Mucosa of rectum (tissue), 2 donors: ENCODE measurements around the gene ZNF526.

Experiments
- H3K27ac ChIP-seq, 2 donors: one replicate each; pipeline ENCODE4 v1.7.0; 2013; ENCODE audit warnings: inconsistent platforms in 2 of 2, low read depth in 2 of 2, low read length in 2 of 2
- H3K27me3 ChIP-seq, 2 donors: one replicate each; pipeline ENCODE4 v1.7.0; 2013; ENCODE audit warnings: low read length in 2 of 2; ENCODE audit not compliant: control insufficient read depth in 2 of 2, insufficient read depth in 2 of 2
- H3K36me3 ChIP-seq, 2 donors: one replicate each; pipeline ENCODE4 v1.7.0; 2013; ENCODE audit warnings: low read length in 2 of 2; ENCODE audit not compliant: control insufficient read depth in 2 of 2, insufficient read depth in 2 of 2
- H3K4me1 ChIP-seq, 2 donors: one replicate each; pipeline ENCODE4 v1.7.0; 2013; ENCODE audit warnings: low read length in 2 of 2, mild to moderate bottlenecking in 1 of 2; ENCODE audit not compliant: control insufficient read depth in 2 of 2, insufficient read depth in 2 of 2
- H3K4me3 ChIP-seq, 2 donors: one replicate each; pipeline ENCODE4 v1.7.0; 2013; ENCODE audit warnings: low read length in 2 of 2
- H3K9ac ChIP-seq, 2 donors: one replicate each; pipeline ENCODE4 v1.7.0; 2013; ENCODE audit warnings: low read length in 2 of 2, low read depth in 1 of 2, mild to moderate bottlenecking in 1 of 2
- H3K9me3 ChIP-seq, 2 donors: one replicate each; pipeline ENCODE4 v1.7.0; 2013; ENCODE audit warnings: low read length in 2 of 2; ENCODE audit not compliant: control insufficient read depth in 2 of 2
- donor health status: healthy.
- donor health status: Normal muscosa, but diverticular disease.

ZNF526 gene

DNA sequence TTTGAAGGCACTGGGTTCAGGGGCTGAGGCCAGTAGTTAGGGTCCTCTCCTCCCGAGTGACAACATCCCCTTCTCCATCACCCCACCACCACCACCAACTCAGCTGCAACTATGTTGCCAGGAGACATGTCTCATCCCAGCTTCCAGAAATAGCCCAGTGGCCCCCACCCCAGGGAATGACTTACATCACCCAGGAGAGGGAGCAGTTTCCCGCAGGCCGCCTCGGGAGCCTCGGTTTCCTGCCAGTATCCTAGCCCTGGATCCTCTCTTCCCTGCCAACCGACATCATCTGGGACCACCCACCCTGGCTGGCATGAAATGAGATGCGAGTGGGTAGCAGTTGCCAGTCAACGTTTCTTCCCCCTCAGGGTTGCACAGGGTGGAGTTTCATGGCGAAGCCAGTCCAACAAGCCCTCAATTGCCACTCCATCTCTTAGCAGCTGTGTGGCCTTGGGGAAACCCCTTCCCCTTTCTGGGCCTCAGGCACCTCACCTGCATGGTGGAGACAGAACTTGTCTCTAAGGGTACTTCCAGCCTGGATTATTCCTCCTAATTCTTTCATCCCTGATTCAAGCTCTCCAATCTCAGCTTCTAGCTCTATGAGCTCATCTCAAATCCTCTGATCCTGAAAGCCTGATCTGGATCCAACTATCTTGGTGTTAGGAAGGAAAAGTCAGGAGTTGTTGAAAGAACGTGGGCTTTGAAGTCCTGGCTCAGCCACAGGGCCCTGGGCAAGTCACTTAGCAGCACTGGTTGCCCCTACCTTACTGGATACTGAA is 26.2 kb downstream of the ZNF526 start:
- Histone ChIP-seq H3K27me3 (no peaks in the 10 kb centered on the region), H3K9me3 (no peaks in the 10 kb centered on the region), H3K9ac (no peak overlapping the region), H3K4me1 (peaks cover 11 to 15% of the 10 kb centered on the region in 2 donors), H3K36me3 (peaks cover 3 to 7% of the 10 kb centered on the region in 2 donors), H3K4me3 (no peak overlapping the region), H3K27ac (no peak overlapping the region)

DNA sequence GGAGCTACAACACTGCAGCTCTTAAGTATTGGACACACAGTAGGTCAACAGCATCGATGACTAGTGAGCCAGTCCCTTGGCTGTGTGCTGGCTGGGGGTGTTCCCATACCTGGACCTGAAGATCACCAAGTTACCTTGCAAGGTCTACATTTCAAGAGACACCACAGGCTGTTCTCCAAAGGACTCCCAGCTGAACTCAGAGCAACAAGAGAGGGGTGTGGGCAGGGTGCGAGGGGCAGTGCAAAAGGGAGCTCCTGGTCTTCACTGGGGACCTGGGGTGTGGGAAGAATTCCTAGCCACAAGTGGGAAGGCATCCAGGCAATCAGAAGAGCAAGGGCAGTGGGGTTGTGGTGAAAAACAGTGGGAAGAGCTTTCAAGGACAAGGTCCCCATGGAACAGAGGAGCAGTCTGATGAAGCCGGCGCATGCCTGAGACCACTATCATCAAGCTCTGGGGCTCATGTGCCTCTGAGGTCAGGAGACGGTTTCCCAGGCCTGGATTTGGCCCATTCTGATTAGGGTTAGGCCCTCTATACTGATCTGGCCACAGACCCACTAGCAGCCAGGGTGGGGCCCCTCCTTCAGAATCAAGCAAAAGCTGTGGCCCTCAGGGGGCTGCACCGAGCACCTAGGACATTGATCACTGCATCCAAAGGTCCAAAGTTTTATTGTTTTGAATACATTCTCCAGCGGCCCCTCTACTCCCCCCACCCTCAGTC is 27.0 kb downstream of the ZNF526 start:
- peaks cover 11 to 16% of the 10 kb centered on the region in 2 donors for H3K4me1 ChIP-seq
- peaks cover 3 to 7% of the 10 kb centered on the region in 2 donors for H3K36me3 ChIP-seq
- no peak overlapping the region for H3K4me3 ChIP-seq
- no peaks in the 10 kb centered on the region for H3K9me3 ChIP-seq
- no peak overlapping the region for H3K27ac ChIP-seq
- H3K9ac ChIP-seq = no peak overlapping the region
- no peaks in the 10 kb centered on the region for H3K27me3 ChIP-seq

DNA sequence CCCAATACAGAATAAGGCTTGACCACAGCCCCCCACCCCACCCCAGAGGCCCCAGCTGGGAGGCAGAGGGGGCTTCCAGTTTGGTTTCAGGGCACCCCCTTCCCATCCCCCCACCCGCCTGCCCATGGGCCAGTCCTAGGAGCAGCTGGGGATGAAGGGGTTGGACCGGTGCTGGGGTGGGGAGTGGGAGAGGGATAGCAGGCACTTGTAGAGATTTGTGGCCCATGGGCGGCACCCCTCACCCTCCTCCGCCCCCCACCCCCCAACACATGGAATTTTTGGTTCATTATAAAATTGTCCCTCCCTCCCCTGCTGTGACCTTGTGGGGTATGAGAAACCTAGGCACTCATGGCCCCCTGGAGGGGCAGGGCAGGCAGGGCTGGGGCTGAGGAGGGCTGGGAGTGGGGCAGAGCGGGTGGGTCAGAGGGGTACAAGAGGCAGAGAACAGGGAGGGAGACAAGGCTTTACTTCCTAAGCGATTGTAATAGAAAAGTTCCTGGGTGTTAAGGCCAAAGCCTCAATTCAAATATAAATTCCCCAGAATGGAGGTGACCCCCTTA is 27.6 kb downstream of the ZNF526 start:
- H3K27me3 ChIP-seq = no peaks in the 10 kb centered on the region
- H3K36me3 ChIP-seq = peaks cover 3 to 7% of the 10 kb centered on the region in 2 donors
- H3K9me3 ChIP-seq = no peaks in the 10 kb centered on the region
- peaks cover 15 to 21% of the 10 kb centered on the region in 2 donors for H3K4me1 ChIP-seq
- H3K4me3 ChIP-seq = no peak overlapping the region
- H3K9ac ChIP-seq = no peak overlapping the region
- no peak overlapping the region for H3K27ac ChIP-seq

DNA sequence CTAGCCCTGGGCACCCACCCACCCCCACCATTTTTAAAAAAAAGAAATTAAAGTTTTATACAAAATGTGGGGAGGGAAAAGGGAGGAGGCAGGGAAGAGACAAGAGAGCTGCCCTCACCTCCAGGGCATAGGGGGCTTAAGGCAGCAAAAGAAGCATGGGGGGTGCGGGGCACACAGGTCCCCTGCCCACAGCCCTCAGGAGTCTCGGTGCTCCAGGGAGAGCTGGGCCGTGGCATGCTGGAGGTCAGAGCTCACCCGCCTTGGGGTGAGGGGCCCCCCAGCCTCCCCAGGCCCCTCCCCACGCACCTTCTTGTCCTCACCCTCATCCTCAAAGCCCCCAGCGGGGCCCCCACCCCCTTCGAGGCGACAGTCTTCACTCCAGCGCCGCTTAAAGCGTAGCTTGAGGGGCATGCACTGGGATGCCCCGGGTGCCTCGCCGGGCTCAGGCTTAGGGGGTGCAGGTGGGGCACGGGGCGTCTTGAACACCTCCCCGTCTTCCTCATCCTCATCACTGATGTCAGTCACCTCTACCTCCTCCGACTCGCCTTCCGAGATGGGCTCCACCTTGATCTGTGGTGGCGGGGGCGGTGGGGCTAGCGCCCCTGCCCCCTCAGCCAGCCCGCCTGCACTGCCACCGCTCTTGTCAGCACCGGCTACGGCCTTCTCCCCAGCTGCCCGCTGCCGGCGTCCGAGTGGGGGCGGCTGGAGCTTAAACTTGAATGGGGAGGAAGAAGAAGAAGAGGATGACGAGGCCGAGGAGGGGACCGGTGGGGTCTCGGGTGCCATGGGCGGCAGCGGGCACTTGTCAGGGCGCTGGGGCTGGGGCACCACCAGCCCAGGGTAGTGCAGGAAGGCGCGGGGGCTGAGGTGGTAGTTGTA is 28.4 kb downstream of the ZNF526 start:
- H3K4me3 ChIP-seq = no peak overlapping the region
- H3K4me1 ChIP-seq = peaks cover 21 to 28% of the 10 kb centered on the region in 2 donors
- no peak overlapping the region for H3K9ac ChIP-seq
- H3K9me3 ChIP-seq = no peaks in the 10 kb centered on the region
- H3K36me3 ChIP-seq = peaks cover 3 to 7% of the 10 kb centered on the region in 2 donors
- no peak overlapping the region for H3K27ac ChIP-seq
- H3K27me3 ChIP-seq = no peaks in the 10 kb centered on the region

DNA sequence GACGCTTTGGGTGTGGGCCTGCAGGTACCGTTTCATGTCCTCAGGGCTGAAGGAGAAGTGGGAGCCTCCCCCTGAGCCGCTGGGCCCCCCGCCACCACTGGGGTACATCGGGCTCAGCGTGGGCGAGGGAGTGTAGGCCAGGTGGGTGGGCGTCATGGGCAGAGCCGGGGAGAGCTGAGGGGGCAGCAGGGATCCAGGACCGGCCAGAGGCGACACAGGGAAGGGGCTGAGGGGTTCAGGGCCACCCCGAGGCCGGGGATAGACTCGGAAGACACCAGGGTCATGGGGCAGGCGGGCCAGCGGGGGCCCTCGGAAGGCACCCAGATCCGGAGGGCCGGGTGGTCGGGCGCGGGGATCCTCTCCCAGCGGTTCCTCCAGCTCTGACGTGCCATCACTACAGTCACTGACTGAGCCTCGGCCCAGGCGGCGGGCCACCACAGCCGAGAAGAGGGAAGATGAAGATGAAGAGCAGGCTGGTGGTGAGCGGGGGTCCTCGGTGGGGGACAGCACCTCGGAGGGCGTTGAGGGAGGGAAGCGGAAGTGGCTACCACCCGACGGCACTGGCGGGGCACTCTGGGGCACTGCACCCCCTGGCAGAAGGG is 29.1 kb downstream of the ZNF526 start:
- no peaks in the 10 kb centered on the region for H3K27me3 ChIP-seq
- H3K9me3 ChIP-seq = no peaks in the 10 kb centered on the region
- H3K4me3 ChIP-seq = no peak overlapping the region
- no peak overlapping the region for H3K27ac ChIP-seq
- peaks cover 17 to 28% of the 10 kb centered on the region in 2 donors for H3K4me1 ChIP-seq
- H3K9ac ChIP-seq = no peak overlapping the region
- peaks cover 3 to 7% of the 10 kb centered on the region in 2 donors for H3K36me3 ChIP-seq

DNA sequence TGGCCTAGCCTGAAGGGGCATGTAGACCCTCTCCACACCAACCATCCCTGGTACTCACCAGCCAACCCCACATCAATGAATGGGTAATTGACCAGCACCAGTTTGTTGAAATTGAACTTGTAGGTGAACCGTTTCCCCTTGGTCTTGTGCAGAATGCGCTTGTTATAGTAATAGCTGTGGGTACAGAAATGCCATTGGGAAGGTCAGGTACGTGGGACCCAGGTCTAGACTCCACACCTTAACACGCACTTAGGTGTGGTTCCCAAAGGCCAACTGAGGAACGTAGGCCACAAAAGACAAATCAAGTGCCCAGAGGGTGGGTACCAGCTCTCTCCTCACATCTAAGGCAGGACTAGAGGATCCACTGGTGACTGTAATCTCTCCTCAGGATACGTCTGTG is 29.7 kb downstream of the ZNF526 start:
- no peak overlapping the region for H3K27ac ChIP-seq
- peaks cover 3 to 7% of the 10 kb centered on the region in 2 donors for H3K36me3 ChIP-seq
- H3K9ac ChIP-seq = no peak overlapping the region
- peaks cover 16 to 27% of the 10 kb centered on the region in 2 donors for H3K4me1 ChIP-seq
- H3K4me3 ChIP-seq = no peak overlapping the region
- H3K27me3 ChIP-seq = no peaks in the 10 kb centered on the region
- H3K9me3 ChIP-seq = no peaks in the 10 kb centered on the region

DNA sequence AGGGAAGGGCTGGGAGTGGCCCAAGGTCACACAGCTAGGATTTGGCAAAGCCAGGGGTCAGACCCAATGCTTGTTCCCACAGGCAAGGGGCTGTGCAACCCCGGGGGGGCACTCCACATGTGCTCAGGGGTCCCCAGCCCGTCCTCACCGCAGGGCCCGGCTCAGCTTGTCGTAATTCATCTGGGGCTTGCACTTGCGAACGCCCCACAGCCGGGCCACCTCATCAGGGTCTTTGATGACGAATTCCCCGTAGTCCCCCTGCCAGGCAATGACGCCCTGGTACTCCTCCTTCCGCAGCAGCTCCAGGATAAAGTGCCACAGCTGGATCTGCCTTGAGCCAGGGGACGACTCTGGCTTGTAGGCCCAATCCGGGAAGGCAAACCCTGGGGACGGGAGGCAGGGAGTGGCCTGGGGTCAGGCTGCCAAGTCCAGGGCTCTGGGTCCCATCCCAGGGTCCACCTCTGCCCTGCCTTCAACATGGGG is 30.1 kb downstream of the ZNF526 start:
- H3K4me1 ChIP-seq = peaks cover 16 to 23% of the 10 kb centered on the region in 2 donors
- H3K9me3 ChIP-seq = no peaks in the 10 kb centered on the region
- H3K27ac ChIP-seq = peak overlapping the region in 1 of 2 donors; percentile 38
- peaks cover 3 to 7% of the 10 kb centered on the region in 2 donors for H3K36me3 ChIP-seq
- no peak overlapping the region for H3K9ac ChIP-seq
- no peaks in the 10 kb centered on the region for H3K27me3 ChIP-seq
- no peak overlapping the region for H3K4me3 ChIP-seq

DNA sequence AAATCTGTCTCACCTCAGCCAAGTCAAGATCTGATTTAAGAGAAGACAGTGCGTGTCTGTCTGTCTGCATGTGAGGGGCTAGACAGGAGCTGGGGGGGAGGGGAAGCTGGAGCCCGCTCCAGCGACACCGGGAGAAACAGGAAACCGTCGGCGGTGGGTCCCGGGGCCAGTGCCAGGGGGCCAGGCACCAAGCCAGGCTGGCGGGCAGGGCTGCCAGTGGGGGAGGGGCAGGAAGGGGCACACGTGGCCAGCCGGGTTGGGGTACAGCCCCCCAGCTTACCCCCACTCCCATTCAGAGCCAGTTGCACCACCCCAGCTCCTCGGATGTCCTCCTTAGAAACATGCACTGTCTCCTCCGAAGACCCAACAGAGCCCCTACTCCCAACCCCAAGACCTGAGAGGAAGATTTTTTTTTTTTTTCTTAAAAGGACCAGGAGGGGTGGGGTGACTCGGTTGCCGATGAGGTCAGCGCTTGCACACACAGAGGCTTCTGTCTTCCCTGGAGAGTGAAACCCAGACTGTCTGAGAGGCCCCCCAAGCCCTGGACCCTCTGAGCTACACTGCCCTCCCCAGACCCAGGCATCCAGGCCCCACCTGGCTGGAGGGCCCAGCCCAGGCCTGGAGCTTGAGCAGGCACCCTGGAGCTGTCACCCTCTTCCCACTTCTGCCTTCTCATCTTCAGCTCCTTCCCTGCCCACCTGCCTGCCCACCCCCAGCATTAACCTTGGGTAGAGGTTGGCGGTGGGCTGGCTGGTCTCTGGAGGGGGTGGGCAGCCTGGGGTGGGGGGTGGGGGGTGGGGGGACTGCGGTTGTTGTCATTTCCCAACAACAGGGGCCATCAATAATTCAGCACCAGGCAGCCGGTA is 30.8 kb downstream of the ZNF526 start:
- Histone ChIP-seq H3K4me1 (peaks cover 20 to 28% of the 10 kb centered on the region in 2 donors), H3K36me3 (peaks cover 3 to 7% of the 10 kb centered on the region in 2 donors), H3K9ac (no peak overlapping the region), H3K9me3 (no peaks in the 10 kb centered on the region), H3K27ac (peak overlapping the region in 1 of 2 donors; percentile 38), H3K4me3 (no peak overlapping the region), H3K27me3 (no peaks in the 10 kb centered on the region)
